ENCODE measurements around the gene ARF1.

ARF1 gene

DNA sequence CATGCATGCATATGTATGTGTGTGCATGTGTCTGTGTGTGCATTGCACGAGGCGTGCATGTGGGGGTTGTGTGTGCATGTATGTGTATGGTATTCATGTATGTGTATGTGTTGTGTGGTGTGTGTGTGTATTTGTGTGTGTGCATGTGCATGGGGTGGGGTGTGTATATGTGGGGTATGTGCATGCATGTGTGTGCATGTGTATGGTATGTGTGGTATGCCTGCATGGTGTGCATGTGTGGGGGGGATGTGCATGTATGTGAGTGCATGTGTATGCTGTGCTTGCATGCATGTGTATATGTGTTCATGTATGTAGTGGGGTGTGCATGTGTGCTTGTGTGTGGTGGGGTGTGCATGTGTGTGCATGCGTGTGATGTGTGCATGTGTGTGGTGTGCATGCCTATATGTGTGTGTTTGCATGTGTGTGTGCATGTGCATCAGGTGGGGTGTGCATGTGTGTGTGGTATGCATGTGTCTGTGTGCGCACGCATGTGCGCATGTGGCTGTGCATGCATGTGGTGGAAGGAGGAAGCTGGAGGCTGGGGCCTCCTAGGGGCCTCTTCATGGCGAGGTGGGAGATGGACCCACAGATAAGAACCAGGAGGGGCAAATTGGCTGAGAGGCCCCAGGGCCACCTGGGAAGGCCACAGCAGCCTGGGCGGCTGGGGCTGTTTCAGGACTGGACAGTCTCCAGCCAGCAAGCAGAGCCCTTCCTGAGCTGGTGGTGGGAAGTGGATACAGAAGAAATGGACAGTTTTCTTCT lies 35.9 kb upstream of the ARF1 start:
- no peak overlapping the region for H3K27ac Mint-ChIP-seq
- peaks cover 17% of the 10 kb centered on the region for H3K27me3 Mint-ChIP-seq (ENCODE audit: low read depth, poor library complexity)
- no peak for DNase-seq
- TF ChIP-seq, protein P1, sequence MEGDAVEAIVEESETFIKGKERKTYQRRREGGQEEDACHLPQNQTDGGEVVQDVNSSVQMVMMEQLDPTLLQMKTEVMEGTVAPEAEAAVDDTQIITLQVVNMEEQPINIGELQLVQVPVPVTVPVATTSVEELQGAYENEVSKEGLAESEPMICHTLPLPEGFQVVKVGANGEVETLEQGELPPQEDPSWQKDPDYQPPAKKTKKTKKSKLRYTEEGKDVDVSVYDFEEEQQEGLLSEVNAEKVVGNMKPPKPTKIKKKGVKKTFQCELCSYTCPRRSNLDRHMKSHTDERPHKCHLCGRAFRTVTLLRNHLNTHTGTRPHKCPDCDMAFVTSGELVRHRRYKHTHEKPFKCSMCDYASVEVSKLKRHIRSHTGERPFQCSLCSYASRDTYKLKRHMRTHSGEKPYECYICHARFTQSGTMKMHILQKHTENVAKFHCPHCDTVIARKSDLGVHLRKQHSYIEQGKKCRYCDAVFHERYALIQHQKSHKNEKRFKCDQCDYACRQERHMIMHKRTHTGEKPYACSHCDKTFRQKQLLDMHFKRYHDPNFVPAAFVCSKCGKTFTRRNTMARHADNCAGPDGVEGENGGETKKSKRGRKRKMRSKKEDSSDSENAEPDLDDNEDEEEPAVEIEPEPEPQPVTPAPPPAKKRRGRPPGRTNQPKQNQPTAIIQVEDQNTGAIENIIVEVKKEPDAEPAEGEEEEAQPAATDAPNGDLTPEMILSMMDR (IDR thresholded peaks at IDR 0.05), result no peak
- H3K4me3 Mint-ChIP-seq, result no peak overlapping the region
- no peaks in the 10 kb centered on the region for H3K9me3 Mint-ChIP-seq
- peaks cover 8% of the 10 kb centered on the region for H3K4me1 Mint-ChIP-seq
- H3K36me3 Mint-ChIP-seq (ENCODE audit: low read depth), result no peaks in the 10 kb centered on the region

DNA sequence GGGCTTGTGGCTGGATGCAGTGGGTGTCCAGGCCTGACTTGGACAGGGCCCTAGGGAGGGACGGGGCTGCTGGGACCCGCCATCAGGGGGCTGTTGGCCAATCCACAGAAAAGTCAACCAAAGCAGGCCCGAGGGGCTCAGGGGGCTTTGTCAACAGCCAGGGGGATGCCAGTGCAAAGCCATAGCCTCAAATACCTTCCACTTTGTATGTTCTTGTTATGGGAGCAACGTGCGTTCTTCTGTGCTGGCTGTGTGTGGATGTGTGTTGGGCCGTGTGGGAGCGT lies 35.4 kb upstream of the ARF1 start:
- DNase-seq, result no peak
- no peaks in the 10 kb centered on the region for H3K9me3 Mint-ChIP-seq
- H3K36me3 Mint-ChIP-seq (ENCODE audit: low read depth), result no peaks in the 10 kb centered on the region
- H3K4me3 Mint-ChIP-seq, result no peak overlapping the region
- H3K4me1 Mint-ChIP-seq, result peaks cover 8% of the 10 kb centered on the region
- no peak overlapping the region for H3K27ac Mint-ChIP-seq
- TF ChIP-seq, protein P1 (IDR thresholded peaks at IDR 0.05), result no peak
- peaks cover 19% of the 10 kb centered on the region for H3K27me3 Mint-ChIP-seq (ENCODE audit: low read depth, poor library complexity)

DNA sequence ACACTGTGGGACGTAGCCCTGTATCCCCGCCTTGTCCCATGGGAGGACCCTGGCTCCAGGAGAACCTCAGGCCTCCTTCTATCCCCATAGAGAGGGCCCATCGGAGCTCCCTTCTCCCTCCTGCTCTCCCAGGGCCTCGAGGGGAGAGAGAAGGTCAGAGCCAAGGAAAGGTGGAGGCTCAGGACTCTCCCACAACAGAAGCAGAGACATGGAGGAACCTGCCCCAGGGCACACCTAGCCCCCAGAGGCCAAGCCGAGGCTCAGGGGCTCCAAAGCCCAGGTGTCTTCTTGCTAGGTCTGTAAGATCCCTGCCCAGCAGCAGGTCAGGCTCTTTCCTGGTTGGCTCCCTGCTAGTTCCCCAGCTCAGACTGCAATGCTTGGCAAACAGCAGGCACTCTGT lies 34.4 kb upstream of the ARF1 start:
- H3K27ac Mint-ChIP-seq, result no peak overlapping the region
- peaks cover 8% of the 10 kb centered on the region for H3K4me1 Mint-ChIP-seq
- DNase-seq, result no peak
- TF ChIP-seq, protein P1 (IDR thresholded peaks at IDR 0.05), result no peak
- no peaks in the 10 kb centered on the region for H3K9me3 Mint-ChIP-seq
- no peaks in the 10 kb centered on the region for H3K36me3 Mint-ChIP-seq (ENCODE audit: low read depth)
- peaks cover 29% of the 10 kb centered on the region for H3K27me3 Mint-ChIP-seq (ENCODE audit: low read depth, poor library complexity)
- H3K4me3 Mint-ChIP-seq, result no peak overlapping the region

DNA sequence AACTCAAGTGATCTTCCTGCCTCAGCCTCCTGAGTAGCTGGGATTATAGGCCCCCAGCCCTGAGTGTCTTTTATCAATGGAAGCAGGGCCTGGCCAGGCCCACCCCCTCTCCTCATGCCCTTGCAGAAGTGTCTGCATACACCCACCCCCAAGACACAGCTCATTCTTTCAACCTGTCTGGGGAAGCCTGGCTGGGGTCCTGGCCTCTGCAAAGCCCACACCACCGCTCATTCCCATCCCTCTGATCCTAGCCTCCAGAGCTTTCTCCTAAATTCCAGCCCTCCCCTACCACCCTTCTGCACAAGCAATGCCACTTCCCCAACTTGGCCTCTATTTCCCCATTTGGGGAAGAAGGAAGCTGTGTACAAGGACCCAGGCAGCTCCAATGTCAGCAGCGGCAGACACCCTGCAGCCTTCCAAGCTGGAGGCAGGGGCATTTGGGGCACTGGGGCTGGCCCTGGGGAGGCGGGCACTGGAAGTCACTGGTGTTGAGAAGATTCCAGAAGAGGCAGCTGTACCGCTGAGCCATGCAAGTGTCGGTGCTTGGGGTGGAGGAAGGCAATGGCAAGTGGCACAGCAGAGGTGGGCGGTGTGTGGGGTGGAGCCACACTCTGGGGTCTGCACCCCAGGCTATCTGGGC lies 33.7 kb upstream of the ARF1 start:
- H3K4me3 Mint-ChIP-seq, result no peak overlapping the region
- TF ChIP-seq, protein P1 (IDR thresholded peaks at IDR 0.05), result no peak
- no peak for DNase-seq
- peaks cover 6% of the 10 kb centered on the region for H3K9me3 Mint-ChIP-seq
- H3K27me3 Mint-ChIP-seq (ENCODE audit: low read depth, poor library complexity), result peaks cover 36% of the 10 kb centered on the region
- peaks cover 8% of the 10 kb centered on the region for H3K4me1 Mint-ChIP-seq
- no peak overlapping the region for H3K27ac Mint-ChIP-seq
- H3K36me3 Mint-ChIP-seq (ENCODE audit: low read depth), result no peaks in the 10 kb centered on the region

DNA sequence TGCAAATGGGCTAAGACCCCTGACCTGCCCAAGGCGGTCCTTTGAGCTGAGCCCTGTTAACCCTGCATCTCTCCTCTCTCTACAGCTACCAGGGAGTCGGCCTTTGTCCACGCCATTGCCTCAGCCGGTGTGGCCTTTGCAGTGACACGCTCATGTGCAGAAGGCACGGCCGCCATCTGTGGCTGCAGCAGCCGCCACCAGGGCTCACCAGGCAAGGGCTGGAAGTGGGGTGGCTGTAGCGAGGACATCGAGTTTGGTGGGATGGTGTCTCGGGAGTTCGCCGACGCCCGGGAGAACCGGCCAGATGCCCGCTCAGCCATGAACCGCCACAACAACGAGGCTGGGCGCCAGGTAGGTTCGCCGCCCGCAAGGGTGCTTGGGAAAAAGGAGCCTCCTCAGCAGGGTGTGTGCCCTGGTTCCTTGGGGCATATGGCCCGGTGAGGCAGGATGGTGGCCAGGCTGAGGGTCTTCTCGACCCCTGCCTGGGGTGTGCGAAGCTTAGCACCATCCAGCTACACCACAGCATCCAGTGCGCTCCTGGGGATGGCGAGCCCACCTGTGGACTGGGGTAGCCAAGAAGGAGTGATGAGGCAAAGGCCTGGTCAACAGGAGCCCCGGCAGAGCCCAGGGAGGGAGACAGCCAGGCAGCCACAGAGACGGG lies 31.8 kb upstream of the ARF1 start:
- H3K4me3 Mint-ChIP-seq, result no peak overlapping the region
- no peak overlapping the region for H3K27ac Mint-ChIP-seq
- H3K4me1 Mint-ChIP-seq, result no peaks in the 10 kb centered on the region
- peaks cover 36% of the 10 kb centered on the region for H3K27me3 Mint-ChIP-seq (ENCODE audit: low read depth, poor library complexity)
- TF ChIP-seq, protein P1 (IDR thresholded peaks at IDR 0.05), result no peak
- H3K9me3 Mint-ChIP-seq, result peaks cover 20% of the 10 kb centered on the region
- no peaks in the 10 kb centered on the region for H3K36me3 Mint-ChIP-seq (ENCODE audit: low read depth)
- DNase-seq, result no peak

Measured in nephron progenitor cell (in vitro differentiated cells).